HG03139 (cell line): ENCODE results near the gene CHRNA4.
"Not testable (repeated sequence)": the region's sequence is repeated elsewhere in the genome, so short reads cannot be mapped to it uniquely, and the experiment has no call there.

Experiments
- ATAC-seq: cut with Tn5 transposase; IDR thresholded peaks from one replicate; pipeline ENCODE4 v1.9.1; 2021; ENCODE audit not compliant: unreplicated experiment

CHRNA4 gene

GRCh38 chr20:63336232-63336752 lies 24.9 kb downstream of the CHRNA4 start:
- no peak for ATAC-seq

- no peak for ATAC-seq
Observed at GRCh38 chr20:63335711-63336110, 25.4 kb downstream of the CHRNA4 start.

GRCh38 chr20:63335060-63335459 lies 26.1 kb downstream of the CHRNA4 start:
- ATAC-seq: not testable (repeated sequence)

GRCh38 chr20:63334356-63334755 lies 26.8 kb downstream of the CHRNA4 start:
- no peak for ATAC-seq

GRCh38 chr20:63333241-63333836 lies 27.8 kb downstream of the CHRNA4 start:
- ATAC-seq: no peak

GRCh38 chr20:63332488-63333240 lies 28.5 kb downstream of the CHRNA4 start:
- ATAC-seq: no peak

- ATAC-seq: no peak
Observed at GRCh38 chr20:63331741-63332400, 29.3 kb downstream of the CHRNA4 start.

- no peak for ATAC-seq
Observed at GRCh38 chr20:63330940-63331339, 30.2 kb downstream of the CHRNA4 start.

GRCh38 chr20:63330084-63330760 lies 30.9 kb downstream of the CHRNA4 start:
- ATAC-seq: no peak

- ATAC-seq: no peak
Observed at GRCh38 chr20:63329331-63330083, 31.6 kb downstream of the CHRNA4 start.

GRCh38 chr20:63328718-63329275 lies 32.4 kb downstream of the CHRNA4 start:
- no peak for ATAC-seq

- ATAC-seq: no peak
Observed at GRCh38 chr20:63328026-63328700, 33.0 kb downstream of the CHRNA4 start.

- ATAC-seq: no peak
Observed at GRCh38 chr20:63327231-63327745, 33.9 kb downstream of the CHRNA4 start.

GRCh38 chr20:63326314-63327230 lies 34.6 kb downstream of the CHRNA4 start:
- no peak for ATAC-seq

- ATAC-seq: no peak
Observed at GRCh38 chr20:63325554-63326313, 35.4 kb downstream of the CHRNA4 start.

GRCh38 chr20:63325021-63325471 lies 36.1 kb downstream of the CHRNA4 start:
- no peak for ATAC-seq

GRCh38 chr20:63323357-63323981 lies 37.7 kb downstream of the CHRNA4 start:
- ATAC-seq: no peak
